Uterus (tissue), 4 donors: ENCODE measurements around the gene IGF2BP2. TPM values are rescaled to one million over a fixed set of nuclear protein-coding genes. Genes with fewer than 3 reads are reported as not detected.

Experiments used
- DNase-seq, 2 donors: peaks; one replicate each; pipeline ENCODE4 v3.0.0-alpha.2; 2019 to 2020
- H3K27ac ChIP-seq, 2 donors: fragments of 200-600 bp; sonication (generic); 1 replicate in 1 of 2; 2 replicates in 1 of 2; pipeline ENCODE4 v1.5.1; 2016 to 2018
- H3K27me3 ChIP-seq, 2 donors: fragments of 200-600 bp; sonication (generic); one replicate each; pipeline ENCODE4 v1.5.1; 2018 to 2019; ENCODE audit warnings: control low read depth in 1 of 2
- H3K36me3 ChIP-seq, 2 donors: fragments of 200-600 bp; sonication (generic); one replicate each; pipeline ENCODE4 v1.5.1; 2019; ENCODE audit warnings: control low read depth in 1 of 2
- H3K4me1 ChIP-seq, 2 donors: fragments of 200-600 bp; sonication (generic); one replicate each; pipeline ENCODE4 v1.5.1; 2018 to 2019; ENCODE audit warnings: control low read depth in 1 of 2
- H3K4me3 ChIP-seq, 2 donors: fragments of 200-600 bp; sonication (generic); 1 replicate in 1 of 2; 2 replicates in 1 of 2; pipeline ENCODE4 v1.5.1; 2018 to 2019; ENCODE audit warnings: mild to moderate bottlenecking in 1 of 2
- H3K9me3 ChIP-seq, 2 donors: fragments of 200-600 bp; sonication (generic); one replicate each; pipeline ENCODE4 v1.5.1; 2019; ENCODE audit warnings: control low read depth in 1 of 2
- POLR2A ChIP-seq, 2 donors: fragments of 450-650 bp; IDR thresholded peaks; one replicate each; pipeline ENCODE4 v1.6.1; 2016; ENCODE audit warnings: antibody characterized with exemption in 2 of 2, mild to moderate bottlenecking in 1 of 2, moderate library complexity in 1 of 2
- intact Hi-C: fragments of 100-400 bp; cut with DNase I; formaldehyde crosslinking; loops from one replicate; pipeline ENCODE4 v1.15.1; 2023; ENCODE audit warnings: low total_unique reads
- total RNA-seq, 4 donors: library from RNA; depleted of rRNA in 3 of 4; stranded (reverse); fragments of >200 nt in 3 of 4; gene quantifications; one replicate each; pipeline versions ENCODE4 v1.1.0 to v1.2.4, GENCODE V29; 2014 to 2023
- TF ChIP-seq, protein P1 (sequence below), 4 experiments: fragments of 200-600 bp in 2 of 4; fragments of 450-650 bp in 2 of 4; sonication (generic) in 2 of 4; IDR thresholded peaks; one replicate each; pipeline ENCODE4 v1.5.1; 2016 to 2019; ENCODE audit warnings: antibody characterized with exemption in 4 of 4, mild to moderate bottlenecking in 2 of 4, moderate library complexity in 1 of 4
- donor health status: DM: yes; HTN: yes; CAD: no.

The IGF2BP2 gene
- total RNA-seq, 4 donors from 2014 or later = 2.9 to 65.6 (median 13.1) TPM

DNA sequence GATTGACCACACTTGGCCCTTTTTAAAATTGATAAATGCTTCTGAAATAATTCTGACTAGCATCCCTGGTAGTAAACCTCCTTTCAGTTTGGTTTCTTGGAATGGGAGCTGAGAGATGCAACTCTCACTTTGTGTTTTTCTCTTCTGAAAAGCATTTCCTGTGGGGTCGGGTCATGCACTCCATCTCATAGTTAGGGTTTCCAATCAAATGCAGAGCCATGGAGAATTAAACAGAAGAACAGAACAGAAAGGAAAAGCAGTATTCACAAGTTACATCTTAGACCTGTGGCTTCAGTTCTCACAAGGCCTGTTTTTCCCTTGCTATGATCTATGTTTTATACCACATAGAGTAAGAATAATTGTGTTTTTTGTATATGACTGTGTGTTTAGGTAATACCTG is 199.1 kb downstream of the IGF2BP2 start:
- no peaks in the 10 kb centered on the region for H3K4me1 ChIP-seq
- intact Hi-C loops = no loop called here
- H3K4me3 ChIP-seq = no peak overlapping the region
- no peak for DNase-seq
- no peak overlapping the region for H3K27ac ChIP-seq
- no peaks in the 10 kb centered on the region for H3K27me3 ChIP-seq
- H3K36me3 ChIP-seq = no peaks in the 10 kb centered on the region
- H3K9me3 ChIP-seq = no peaks in the 10 kb centered on the region
- TF ChIP-seq POLR2A (IDR thresholded peaks at IDR 0.05) = no peak
- TF ChIP-seq, protein P1, sequence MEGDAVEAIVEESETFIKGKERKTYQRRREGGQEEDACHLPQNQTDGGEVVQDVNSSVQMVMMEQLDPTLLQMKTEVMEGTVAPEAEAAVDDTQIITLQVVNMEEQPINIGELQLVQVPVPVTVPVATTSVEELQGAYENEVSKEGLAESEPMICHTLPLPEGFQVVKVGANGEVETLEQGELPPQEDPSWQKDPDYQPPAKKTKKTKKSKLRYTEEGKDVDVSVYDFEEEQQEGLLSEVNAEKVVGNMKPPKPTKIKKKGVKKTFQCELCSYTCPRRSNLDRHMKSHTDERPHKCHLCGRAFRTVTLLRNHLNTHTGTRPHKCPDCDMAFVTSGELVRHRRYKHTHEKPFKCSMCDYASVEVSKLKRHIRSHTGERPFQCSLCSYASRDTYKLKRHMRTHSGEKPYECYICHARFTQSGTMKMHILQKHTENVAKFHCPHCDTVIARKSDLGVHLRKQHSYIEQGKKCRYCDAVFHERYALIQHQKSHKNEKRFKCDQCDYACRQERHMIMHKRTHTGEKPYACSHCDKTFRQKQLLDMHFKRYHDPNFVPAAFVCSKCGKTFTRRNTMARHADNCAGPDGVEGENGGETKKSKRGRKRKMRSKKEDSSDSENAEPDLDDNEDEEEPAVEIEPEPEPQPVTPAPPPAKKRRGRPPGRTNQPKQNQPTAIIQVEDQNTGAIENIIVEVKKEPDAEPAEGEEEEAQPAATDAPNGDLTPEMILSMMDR (IDR thresholded peaks at IDR 0.05) = no peak

DNA sequence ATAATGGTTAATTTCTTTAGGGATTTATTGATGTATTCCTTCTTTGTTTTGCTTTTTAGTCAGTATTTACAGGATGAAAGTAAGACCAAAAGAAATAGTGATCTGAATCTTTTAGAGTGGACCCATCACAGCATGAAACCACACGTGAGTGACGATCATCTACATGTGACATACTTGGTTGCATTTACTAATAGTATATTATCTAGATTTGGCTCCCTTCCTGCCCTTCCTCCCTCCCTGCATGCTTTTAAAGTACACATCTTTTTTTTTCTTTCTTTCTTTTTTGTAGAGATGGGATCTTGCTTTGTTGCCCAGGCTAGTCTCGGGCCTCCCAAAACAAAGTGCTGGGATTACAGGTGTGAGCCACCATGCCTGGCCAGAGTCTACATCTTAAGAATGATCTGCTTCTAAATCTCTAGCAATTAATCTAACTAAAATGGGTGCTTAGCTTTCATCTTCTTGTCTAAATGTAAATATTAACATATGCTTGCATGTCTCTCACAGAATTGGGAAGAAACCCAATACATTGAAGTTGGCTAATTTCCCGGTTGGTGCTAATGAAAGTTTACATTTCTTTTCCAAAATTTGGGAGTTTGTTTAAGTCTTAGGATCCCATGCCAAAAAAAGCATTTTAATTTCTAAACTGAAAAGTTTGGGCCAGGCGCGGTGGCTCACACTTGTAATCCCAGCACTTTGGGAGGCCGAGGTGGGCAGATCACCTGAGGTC is 200.7 kb downstream of the IGF2BP2 start:
- Histone ChIP-seq H3K4me3 (no peak overlapping the region), H3K36me3 (no peaks in the 10 kb centered on the region), H3K27ac (no peak overlapping the region), H3K27me3 (no peaks in the 10 kb centered on the region), H3K9me3 (no peaks in the 10 kb centered on the region), H3K4me1 (no peaks in the 10 kb centered on the region)
- TF ChIP-seq POLR2A (IDR thresholded peaks at IDR 0.05) = no peak
- TF ChIP-seq, protein P1 (IDR thresholded peaks at IDR 0.05) = no peak
- no peak for DNase-seq
- intact Hi-C loops = no loop called here

DNA sequence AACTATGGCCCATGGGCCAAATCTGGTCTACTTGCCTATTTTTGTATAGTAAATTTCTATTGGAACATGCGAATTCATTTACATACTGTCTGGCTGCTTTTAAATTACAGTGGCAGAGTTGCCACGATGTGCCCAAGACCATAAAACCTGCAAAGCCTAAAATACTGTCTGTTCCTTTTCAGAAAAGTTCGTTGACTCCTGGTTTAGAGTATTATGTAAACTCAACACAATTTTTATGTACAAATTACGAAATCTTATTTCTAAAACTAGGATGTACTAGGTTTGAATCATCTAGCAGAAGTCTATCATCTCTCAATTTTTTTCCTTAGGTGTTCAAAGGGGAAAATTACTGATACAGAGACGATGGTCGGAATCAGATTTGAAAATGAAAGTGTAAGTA is 211.8 kb downstream of the IGF2BP2 start:
- Histone ChIP-seq H3K36me3 (no peaks in the 10 kb centered on the region), H3K4me3 (no peak overlapping the region), H3K27me3 (no peaks in the 10 kb centered on the region), H3K9me3 (no peaks in the 10 kb centered on the region), H3K4me1 (no peaks in the 10 kb centered on the region), H3K27ac (no peak overlapping the region)
- no peak for TF ChIP-seq POLR2A (IDR thresholded peaks at IDR 0.05)
- TF ChIP-seq, protein P1 (IDR thresholded peaks at IDR 0.05) = no peak
- intact Hi-C loops = no loop called here
- DNase-seq = no peak

- intact Hi-C loops = no loop called here
Measured at GRCh38 chr3:185606196-185606595, 218.6 kb downstream of the IGF2BP2 start.

GRCh38 chr3:185605566-185605965 is 219.3 kb downstream of the IGF2BP2 start:
- no peaks in the 10 kb centered on the region for H3K36me3 ChIP-seq
- H3K4me3 ChIP-seq = no peak overlapping the region
- no peak overlapping the region for H3K27ac ChIP-seq
- intact Hi-C loops = no loop called here
- TF ChIP-seq, protein P1 (IDR thresholded peaks at IDR 0.05) = no peak
- TF ChIP-seq POLR2A (IDR thresholded peaks at IDR 0.05) = no peak
- H3K4me1 ChIP-seq = no peaks in the 10 kb centered on the region
- no peaks in the 10 kb centered on the region for H3K27me3 ChIP-seq
- DNase-seq = no peak
- H3K9me3 ChIP-seq = no peaks in the 10 kb centered on the region

More at GRCh38 chr3:185606196-185606595, 218.6 kb downstream of the IGF2BP2 start:
- Histone ChIP-seq H3K27ac (no peak overlapping the region), H3K9me3 (no peaks in the 10 kb centered on the region), H3K4me3 (no peak overlapping the region), H3K36me3 (no peaks in the 10 kb centered on the region), H3K4me1 (no peaks in the 10 kb centered on the region), H3K27me3 (no peaks in the 10 kb centered on the region)
- TF ChIP-seq, protein P1 (IDR thresholded peaks at IDR 0.05) = no peak
- no peak for TF ChIP-seq POLR2A (IDR thresholded peaks at IDR 0.05)
- DNase-seq = no peak
